Activated effector memory CD4-positive, alpha-beta T cell treated with anti-CD3 and anti-CD28 coated beads, Interleukin-2, amount 50 U/mL, for 16 hours (primary cell): ENCODE measurements around the gene SEC23A.
"Not testable (repeated sequence)": the region's sequence is repeated elsewhere in the genome, so short reads cannot be mapped to it uniquely, and the experiment has no call there.

ENCODE experiments used
- DNase-seq: peaks from one replicate; pipeline ENCODE4 v3.0.0-alpha.2; 2020

Gene SEC23A

GRCh38 chr14:39090548-39091111, 12.4 kb downstream of the SEC23A start:
- no peak for DNase-seq

GRCh38 chr14:39087493-39087892, 15.5 kb downstream of the SEC23A start:
- no peak for DNase-seq

GRCh38 chr14:39085933-39086332, 17.1 kb downstream of the SEC23A start:
- DNase-seq, result no peak

- DNase-seq, result no peak
Observed at GRCh38 chr14:39083127-39083526, 19.9 kb downstream of the SEC23A start.

- no peak for DNase-seq
Observed at GRCh38 chr14:39080886-39081285, 22.1 kb downstream of the SEC23A start.

GRCh38 chr14:39071096-39071495, 31.9 kb downstream of the SEC23A start:
- no peak for DNase-seq

- DNase-seq, result no peak
Observed at GRCh38 chr14:39069923-39070322, 33.1 kb downstream of the SEC23A start.

GRCh38 chr14:39069169-39069805, 33.7 kb downstream of the SEC23A start:
- DNase-seq, result not testable (repeated sequence)

- DNase-seq, result no peak
Observed at GRCh38 chr14:39060818-39061437, 42.1 kb downstream of the SEC23A start.

GRCh38 chr14:39055786-39056474, 47.1 kb downstream of the SEC23A start:
- DNase-seq, result no peak

GRCh38 chr14:39052869-39053454, 50.1 kb downstream of the SEC23A start:
- DNase-seq, result not testable (repeated sequence)

GRCh38 chr14:39050389-39050788, 52.6 kb downstream of the SEC23A start:
- DNase-seq, result no peak

GRCh38 chr14:39045889-39046288, 57.1 kb downstream of the SEC23A start:
- DNase-seq, result not testable (repeated sequence)

GRCh38 chr14:39043352-39043943, 59.6 kb downstream of the SEC23A start:
- no peak for DNase-seq

GRCh38 chr14:39040529-39040928, 62.5 kb downstream of the SEC23A start:
- no peak for DNase-seq

- DNase-seq, result no peak
Observed at GRCh38 chr14:39038542-39038941, 64.5 kb downstream of the SEC23A start.

- DNase-seq, result no peak
Observed at GRCh38 chr14:39036760-39037159, 66.3 kb downstream of the SEC23A start.

- no peak for DNase-seq
Observed at GRCh38 chr14:39035336-39035735, 67.7 kb downstream of the SEC23A start.

GRCh38 chr14:39034481-39035296, 68.3 kb downstream of the SEC23A start:
- no peak for DNase-seq

- DNase-seq, result no peak
Observed at GRCh38 chr14:39033371-39033770, 69.7 kb downstream of the SEC23A start.

- no peak for DNase-seq
Observed at GRCh38 chr14:39030209-39030608, 72.8 kb downstream of the SEC23A start.

GRCh38 chr14:39029789-39030188, 73.2 kb downstream of the SEC23A start:
- no peak for DNase-seq
